ENCODE results near the gene PARVB. TPM values are rescaled to one million over a fixed set of nuclear protein-coding genes. Genes with fewer than 3 reads are reported as not detected.
A peak's percentile ranks its signal among the peaks of the same experiment; 100 is the strongest.

The PARVB gene
- total RNA-seq, 1 experiment from 2014 or later, result 72.8 TPM

DNA sequence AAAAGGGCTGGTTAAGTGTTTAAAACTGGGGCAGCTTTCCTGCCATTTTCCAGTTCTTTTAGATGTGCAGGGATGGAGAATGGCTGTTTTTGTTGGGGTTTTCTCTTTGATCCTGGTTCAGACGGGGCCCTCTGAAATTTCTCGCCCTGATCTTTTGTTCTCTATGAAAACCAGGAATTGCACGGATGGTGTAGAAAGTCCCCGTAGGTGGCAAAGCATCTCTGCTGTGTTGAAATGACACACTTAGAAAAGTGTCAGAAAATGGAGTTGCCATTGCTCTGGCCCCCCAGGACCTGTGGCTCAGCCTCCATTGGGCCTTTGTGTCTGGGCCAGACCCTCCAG lies 63.0 kb downstream of the PARVB start:
- DNase-seq (ENCODE audit: low read depth), result no peak

- no peak for DNase-seq (ENCODE audit: low read depth)
Measured at GRCh38 chr22:44088976-44089570, 65.0 kb downstream of the PARVB start.

- DNase-seq (ENCODE audit: low read depth), result no peak
Measured at GRCh38 chr22:44089717-44090570, 65.8 kb downstream of the PARVB start.

- no peak for DNase-seq (ENCODE audit: low read depth)
Measured at GRCh38 chr22:44090571-44090905, 66.4 kb downstream of the PARVB start.

DNA sequence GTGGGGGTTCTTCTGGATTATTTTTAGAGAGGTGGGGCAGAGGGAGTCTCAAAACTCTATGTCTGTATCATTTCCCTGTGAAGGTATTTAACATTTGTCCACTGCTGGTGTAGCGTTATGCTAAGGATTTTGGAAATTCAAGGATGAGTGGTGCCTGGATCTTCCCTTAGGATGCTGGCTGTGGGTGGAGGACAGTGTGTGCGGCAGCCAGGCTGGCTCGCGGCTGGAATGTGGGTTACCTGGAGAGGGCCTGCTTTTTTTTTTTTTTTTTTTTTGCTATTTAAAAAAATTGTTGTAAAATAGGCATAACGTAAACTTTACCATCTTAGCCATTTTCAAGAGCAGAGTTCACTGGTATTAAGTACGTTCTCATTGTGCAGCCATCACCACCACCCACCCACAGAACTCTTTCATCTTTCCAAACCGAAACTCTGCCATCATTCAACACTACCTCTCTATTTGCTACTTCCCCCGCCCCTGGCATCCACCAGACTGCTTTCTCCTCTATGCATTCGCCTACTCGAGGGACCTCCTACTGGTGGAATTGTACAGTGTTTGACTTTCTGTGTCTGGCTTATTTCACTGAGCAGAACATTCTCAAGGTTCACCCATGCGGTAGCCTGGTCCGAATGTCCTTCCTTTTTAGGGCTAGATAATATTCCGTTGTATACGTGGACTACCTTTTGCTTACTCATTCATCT lies 67.1 kb downstream of the PARVB start:
- peak; percentile 6 for DNase-seq (ENCODE audit: low read depth)

DNA sequence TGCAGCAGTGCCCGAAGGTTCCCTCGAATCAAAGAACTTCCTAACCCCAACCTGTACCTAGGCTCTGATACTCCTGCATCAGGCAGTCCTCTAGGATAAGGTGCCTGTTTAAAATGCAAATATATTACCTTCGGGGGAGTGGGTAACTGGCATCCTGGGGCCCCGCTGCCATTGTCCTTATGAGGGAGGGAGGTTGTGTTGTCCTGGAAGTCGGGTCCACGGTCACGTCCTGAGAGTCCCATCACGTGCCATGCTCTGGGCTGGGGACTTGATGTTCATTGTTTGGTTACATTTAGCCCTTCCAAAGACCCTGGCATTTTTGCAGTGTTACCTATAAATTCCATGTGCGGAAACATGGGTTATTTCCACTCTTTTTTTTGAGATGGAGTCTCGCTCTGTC lies 67.6 kb downstream of the PARVB start:
- DNase-seq (ENCODE audit: low read depth), result no peak

DNA sequence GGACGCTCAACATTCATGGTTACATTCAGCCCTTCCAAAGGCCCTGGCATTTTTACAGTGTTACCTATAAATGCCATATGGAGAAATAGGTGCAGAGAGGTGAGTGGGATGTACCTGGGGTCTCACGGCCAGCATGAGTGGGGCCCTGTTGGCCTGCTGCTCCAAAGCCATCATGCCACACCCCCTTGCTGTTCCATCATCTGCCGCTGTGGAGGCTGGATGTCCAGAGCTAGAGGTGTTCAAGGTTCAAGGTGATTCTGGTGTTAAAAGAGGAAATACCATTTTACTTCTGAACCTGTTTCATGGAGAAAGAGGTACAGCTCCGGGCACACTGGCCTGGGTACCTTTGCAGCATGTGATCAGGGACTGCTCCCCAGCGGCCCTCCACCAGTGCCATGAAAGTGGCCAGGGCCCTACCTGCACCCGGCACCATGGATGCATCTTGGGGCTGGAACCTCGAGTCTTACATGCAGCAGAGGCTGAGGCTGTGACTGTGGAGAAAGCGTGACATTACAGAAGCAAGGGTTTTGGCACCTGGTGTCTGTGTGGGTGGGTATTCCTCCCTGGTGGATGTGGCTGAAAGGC lies 68.6 kb downstream of the PARVB start:
- no peak for DNase-seq (ENCODE audit: low read depth)

GRCh38 chr22:44093791-44094190 lies 69.7 kb downstream of the PARVB start:
- DNase-seq (ENCODE audit: low read depth), result no peak

DNA sequence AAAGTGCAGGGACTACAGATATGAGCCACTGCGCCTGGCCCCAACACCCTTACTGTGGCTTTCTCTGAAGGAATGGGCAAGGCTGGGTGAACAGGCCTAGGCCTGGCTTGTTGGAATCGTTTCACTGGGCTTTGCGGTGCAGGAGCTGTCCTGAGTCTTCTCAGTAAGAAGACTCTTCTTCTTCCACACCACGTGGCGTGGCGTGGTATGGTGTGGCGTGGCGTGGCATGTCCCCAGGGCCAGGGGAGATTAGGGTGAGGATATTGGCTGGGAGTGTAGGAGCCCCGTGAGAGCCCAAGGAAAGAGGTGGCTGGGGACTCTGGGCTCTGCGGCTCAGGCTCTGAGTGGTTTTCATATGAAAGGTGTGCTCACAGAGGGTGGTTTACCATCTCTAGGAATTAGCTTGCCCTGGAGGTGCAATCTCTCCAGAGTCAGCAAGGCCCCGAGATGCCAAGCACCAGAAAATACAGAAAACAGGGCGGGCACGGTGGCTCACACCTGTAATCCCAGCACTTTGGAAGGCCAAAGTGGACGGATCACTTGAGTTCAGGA lies 70.7 kb downstream of the PARVB start:
- no peak for DNase-seq (ENCODE audit: low read depth)

GRCh38 chr22:44096736-44097135 lies 72.6 kb downstream of the PARVB start:
- DNase-seq (ENCODE audit: low read depth), result no peak

GRCh38 chr22:44097263-44098020 lies 73.3 kb downstream of the PARVB start:
- no peak for DNase-seq (ENCODE audit: low read depth)

DNA sequence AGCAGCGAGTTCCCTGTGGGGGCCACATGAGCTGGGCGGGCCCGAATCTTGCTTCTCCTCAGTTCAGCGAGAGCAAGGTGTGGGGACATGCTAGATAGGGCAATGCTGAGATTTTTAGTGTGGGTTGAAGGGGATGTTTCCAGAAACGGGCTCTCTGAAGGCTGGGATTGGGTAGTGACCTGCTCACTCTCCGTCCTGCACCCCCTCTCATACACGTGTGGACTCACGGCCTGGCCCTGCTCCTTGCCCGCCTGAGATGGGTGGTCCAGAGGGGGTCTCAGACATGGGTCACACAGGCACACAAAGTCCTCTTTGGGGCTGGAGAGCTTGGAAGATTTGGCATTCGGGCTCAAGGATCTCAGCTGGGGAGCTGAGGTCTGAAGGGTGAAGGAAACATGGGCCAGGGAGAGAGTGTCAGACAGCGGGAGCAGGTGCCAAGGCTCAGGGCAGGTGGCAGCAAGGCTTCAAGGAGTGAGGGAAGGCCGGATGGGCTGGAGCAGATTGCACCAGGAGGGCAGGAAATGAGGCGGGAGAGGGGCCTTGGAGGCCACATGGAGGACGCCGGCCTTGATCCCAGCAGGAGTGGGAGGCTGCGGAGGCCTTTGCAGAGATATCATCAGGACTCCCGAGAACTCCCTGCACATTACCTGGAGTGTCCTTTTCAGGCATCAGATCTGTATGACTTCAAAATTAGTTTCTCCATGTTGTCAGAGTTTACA lies 74.1 kb downstream of the PARVB start:
- DNase-seq (ENCODE audit: low read depth), result no peak

DNA sequence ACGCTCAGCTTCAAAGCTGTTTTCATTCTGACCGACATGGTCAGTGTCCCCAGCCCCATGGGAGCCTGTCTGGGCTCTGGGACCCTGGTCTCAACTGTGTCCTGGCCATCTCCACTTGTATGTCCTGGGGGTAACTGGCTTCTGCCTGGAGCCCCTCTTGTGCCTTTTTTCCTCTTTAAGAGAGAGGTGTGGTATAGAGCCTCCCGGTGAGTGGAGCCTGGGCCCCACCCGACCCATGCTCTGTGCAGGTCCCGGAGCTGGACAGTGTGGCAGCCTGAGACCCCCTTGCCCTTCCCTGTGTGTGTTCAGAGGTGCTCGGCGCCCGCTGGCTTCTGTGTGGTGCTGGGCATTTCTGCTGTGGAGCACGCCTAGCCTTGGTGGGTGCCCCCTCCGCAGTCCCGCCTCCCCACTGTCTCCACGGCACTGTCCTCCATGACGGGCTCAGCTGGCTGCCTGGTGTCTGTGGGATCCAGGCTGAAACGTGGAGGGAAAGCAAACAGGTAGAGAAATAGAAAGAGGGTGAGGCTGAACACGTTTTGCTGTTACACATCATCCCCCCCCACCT lies 74.9 kb downstream of the PARVB start:
- no peak for DNase-seq (ENCODE audit: low read depth)

GRCh38 chr22:44099696-44100095 lies 75.6 kb downstream of the PARVB start:
- DNase-seq (ENCODE audit: low read depth), result no peak

GRCh38 chr22:44100411-44100810 lies 76.3 kb downstream of the PARVB start:
- no peak for DNase-seq (ENCODE audit: low read depth)

- no peak for DNase-seq (ENCODE audit: low read depth)
Measured at GRCh38 chr22:44102121-44102520, 78.0 kb downstream of the PARVB start.

- DNase-seq (ENCODE audit: low read depth), result no peak
Measured at GRCh38 chr22:44102856-44103255, 78.8 kb downstream of the PARVB start.

- no peak for DNase-seq (ENCODE audit: low read depth)
Measured at GRCh38 chr22:44103735-44104480, 79.8 kb downstream of the PARVB start.

- no peak for DNase-seq (ENCODE audit: low read depth)
Measured at GRCh38 chr22:44107340-44107739, 83.2 kb downstream of the PARVB start.

GRCh38 chr22:44108076-44108475 lies 84.0 kb downstream of the PARVB start:
- no peak for DNase-seq (ENCODE audit: low read depth)

All from RPMI7951 (cell line).